Pancreas (tissue), 10 donors: ENCODE results near the gene MID1. TPM values are rescaled to one million over a fixed set of nuclear protein-coding genes. Genes with fewer than 3 reads are reported as not detected.

Source experiments
- ATAC-seq, 4 donors: fragments of 200-7000 bp; cut with Tn5 transposase; one replicate each; pipeline versions ENCODE4 v1.8.0 to v1.9.1; 2020; ENCODE audit warnings: mild to moderate bottlenecking in 4 of 4, moderate library complexity in 4 of 4
- DNase-seq, 6 donors: peaks; one replicate each; pipeline ENCODE4 v3.0.0-alpha.2; 2020
- FAIRE-seq: peaks from 2 replicates; lab custom pipeline; 2012; peaks lifted over from hg19 to GRCh38; lab: Jason Lieb, UNC
- H3K27ac ChIP-seq, 4 donors: fragments of 200-600 bp; sonication (generic); 1 replicate in 3 of 4; 2 replicates in 1 of 4; pipeline versions ENCODE4 v1.5.0 to v1.8.0; 2020
- H3K27me3 ChIP-seq, 4 donors: fragments of 200-600 bp; one replicate each; pipeline ENCODE4 v1.8.0; 2021
- H3K36me3 ChIP-seq, 3 donors: fragments of 200-600 bp; sonication (generic) in 1 of 3; one replicate each; pipeline versions ENCODE4 v1.5.0 to v1.8.0; 2020 to 2021
- H3K4me1 ChIP-seq, 3 donors: fragments of 200-600 bp; one replicate each; pipeline ENCODE4 v1.8.0; 2021
- H3K4me3 ChIP-seq, 4 donors: fragments of 200-600 bp; sonication (generic) in 2 of 4; one replicate each; pipeline versions ENCODE4 v1.5.0 to v1.8.0; 2020 to 2021
- H3K9me3 ChIP-seq, 4 donors: fragments of 200-600 bp; one replicate each; pipeline ENCODE4 v1.8.0; 2021
- WGBS, 2 donors: extraction: QIAGEN DNeasy Blood & Tissue Kit; methylation state at CpG; one replicate each; pipeline ENCODE4 v1.1.7; 2013; 5-methylcytosine and 5-hydroxymethylcytosine counted together
- intact Hi-C, 3 donors: fragments of 100-400 bp; cut with DNase I; formaldehyde crosslinking; loops; one replicate each; pipeline versions ENCODE4 v1.11.1 to v1.14.2; 2022
- polyA plus RNA-seq, 2 donors: library from polyadenylated mRNA; stranded (reverse); fragments of 200-250 nt; gene quantifications; one replicate each; pipeline ENCODE4 v1.2.3, GENCODE V29; 2013
- total RNA-seq, 6 donors: library from RNA; stranded (reverse); fragmentation: NEBNext Ultra II Directional in 4 of 6; extraction: Animal tissue kit (Norgen Biotek cat#: 25700) in 4 of 6; gene quantifications; one replicate each; pipeline versions ENCODE4 v1.2.1 to v1.2.4, GENCODE V29; 2021 to 2023
- TF ChIP-seq, protein P1 (sequence below), 4 donors: fragments of 200-600 bp; sonication (generic) in 3 of 4; IDR thresholded peaks; one replicate each; pipeline versions ENCODE4 v1.5.0 to v1.8.0; 2021; ENCODE audit warnings: antibody characterized with exemption in 4 of 4
- donor health status: healthy with polysubstance abuse.
- donor health status: DM: no; HTN: no; CAD: no; lungs with moderate emphysema.
- donor health status: DM: no; HTN: no; CAD: no.
- donor health status: control.
- donor health status: control.
- donor health status: Bipolar disorder and iron deficiency.
- donor health status: DM: yes; HTN: yes; CAD: no.
- donor health status: DM: no; HTN: no; CAD: no.
- donor health status: DM: no; HTN: no; CAD: no.
- donor health status: DM: yes; HTN: yes; CAD: no.

The MID1 gene
- total and polyA plus RNA-seq, 8 donors: 3.3 to 19.2 (median 5.1) TPM

DNA sequence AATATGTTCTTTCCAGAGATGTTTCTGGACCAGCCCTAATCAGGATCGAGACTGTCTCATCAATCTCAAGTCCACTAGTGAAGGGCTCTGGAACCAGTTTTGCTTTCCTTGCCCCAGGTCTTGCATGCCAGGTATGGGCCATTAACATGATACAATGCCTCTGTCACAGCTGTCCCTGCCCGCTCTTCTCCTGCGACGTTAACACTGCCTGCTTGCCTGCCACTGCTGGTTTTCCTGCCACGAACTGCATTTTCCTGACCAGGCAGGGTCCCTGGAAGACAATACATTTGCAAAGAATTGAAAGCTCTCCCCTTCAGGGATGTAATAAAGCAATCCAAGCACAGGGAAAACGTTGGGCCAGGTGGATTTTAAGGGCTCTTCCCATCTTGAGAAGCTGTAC, 200.3 kb downstream of the MID1 start:
- Histone ChIP-seq H3K36me3 (no peaks in the 10 kb centered on the region), H3K27ac (no peak overlapping the region), H3K4me3 (no peak overlapping the region), H3K9me3 (no peaks in the 10 kb centered on the region), H3K4me1 (no peaks in the 10 kb centered on the region), H3K27me3 (peaks cover 0 to 4% (median 0%) of the 10 kb centered on the region in 4 donors)
- FAIRE-seq (no peak), DNase-seq (no peak), ATAC-seq (no peak)
- TF ChIP-seq, protein P1, sequence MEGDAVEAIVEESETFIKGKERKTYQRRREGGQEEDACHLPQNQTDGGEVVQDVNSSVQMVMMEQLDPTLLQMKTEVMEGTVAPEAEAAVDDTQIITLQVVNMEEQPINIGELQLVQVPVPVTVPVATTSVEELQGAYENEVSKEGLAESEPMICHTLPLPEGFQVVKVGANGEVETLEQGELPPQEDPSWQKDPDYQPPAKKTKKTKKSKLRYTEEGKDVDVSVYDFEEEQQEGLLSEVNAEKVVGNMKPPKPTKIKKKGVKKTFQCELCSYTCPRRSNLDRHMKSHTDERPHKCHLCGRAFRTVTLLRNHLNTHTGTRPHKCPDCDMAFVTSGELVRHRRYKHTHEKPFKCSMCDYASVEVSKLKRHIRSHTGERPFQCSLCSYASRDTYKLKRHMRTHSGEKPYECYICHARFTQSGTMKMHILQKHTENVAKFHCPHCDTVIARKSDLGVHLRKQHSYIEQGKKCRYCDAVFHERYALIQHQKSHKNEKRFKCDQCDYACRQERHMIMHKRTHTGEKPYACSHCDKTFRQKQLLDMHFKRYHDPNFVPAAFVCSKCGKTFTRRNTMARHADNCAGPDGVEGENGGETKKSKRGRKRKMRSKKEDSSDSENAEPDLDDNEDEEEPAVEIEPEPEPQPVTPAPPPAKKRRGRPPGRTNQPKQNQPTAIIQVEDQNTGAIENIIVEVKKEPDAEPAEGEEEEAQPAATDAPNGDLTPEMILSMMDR (IDR thresholded peaks at IDR 0.05): no peak
- intact Hi-C loops: no loop called here
- 48 to 66% methylated on average over 6 of the region's 6 CpGs for WGBS, 2 donors

DNA sequence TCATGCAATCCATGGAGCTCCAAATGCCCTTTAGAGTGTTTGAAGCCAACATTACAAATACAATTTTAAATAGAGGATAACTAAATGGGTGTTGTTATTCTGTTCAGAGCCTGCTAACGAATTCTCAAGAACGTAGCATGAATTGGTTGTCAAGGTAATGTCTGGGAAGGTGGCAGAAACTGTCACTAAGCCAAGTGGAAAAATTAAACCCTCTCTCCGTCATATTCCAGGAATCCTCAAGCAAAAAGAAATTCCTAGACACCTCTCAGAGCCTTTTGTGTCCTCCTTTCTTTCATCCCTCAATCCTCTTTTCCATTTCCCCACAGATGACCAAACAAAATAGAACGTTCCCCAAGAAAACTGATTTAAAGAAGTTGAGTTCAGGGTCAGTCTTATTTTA, 204.0 kb downstream of the MID1 start:
- no peak for FAIRE-seq
- Histone ChIP-seq H3K27me3 (peaks cover 0 to 4% (median 0%) of the 10 kb centered on the region in 4 donors), H3K4me1 (no peaks in the 10 kb centered on the region), H3K27ac (no peak overlapping the region), H3K9me3 (no peaks in the 10 kb centered on the region), H3K4me3 (no peak overlapping the region), H3K36me3 (no peaks in the 10 kb centered on the region)
- no peak for ATAC-seq
- TF ChIP-seq, protein P1 (IDR thresholded peaks at IDR 0.05): no peak
- DNase-seq: no peak
- intact Hi-C loops: no loop called here
- WGBS, 2 donors: 65 to 70% methylated on average over 4 of the region's 4 CpGs

DNA sequence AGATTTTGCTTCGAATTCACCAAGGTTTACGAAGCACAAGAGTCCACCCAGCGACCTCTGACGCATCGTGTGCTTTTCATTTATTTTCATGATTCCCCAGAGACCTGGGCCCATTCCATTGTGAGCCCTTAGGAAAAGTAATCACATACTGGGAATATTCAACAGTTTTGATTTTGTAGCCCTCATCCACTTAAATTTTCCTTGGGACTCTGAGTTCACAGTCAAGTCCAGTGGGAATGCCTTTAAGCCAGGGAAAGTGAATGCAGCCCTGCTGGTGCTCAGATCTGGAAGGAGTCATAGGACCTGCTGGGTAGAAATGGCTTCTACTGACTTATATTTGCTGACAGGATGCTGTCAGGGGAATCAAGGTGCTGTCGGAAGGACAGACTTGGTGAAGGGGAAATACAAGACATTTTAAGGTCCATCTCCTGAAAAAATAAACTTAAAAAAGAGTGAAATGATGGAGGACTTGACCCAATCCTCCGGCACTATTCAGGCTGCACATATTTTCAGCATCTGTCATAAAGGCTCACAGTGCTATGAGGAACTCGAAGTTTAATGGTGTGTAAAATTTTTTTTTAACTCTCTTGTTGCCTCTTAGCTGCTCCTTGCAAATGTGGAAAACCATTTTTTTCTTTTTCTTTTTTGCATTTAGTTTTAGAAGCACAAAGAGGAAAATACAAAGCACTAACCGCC, 204.9 kb downstream of the MID1 start:
- Histone ChIP-seq H3K9me3 (no peaks in the 10 kb centered on the region), H3K27me3 (peaks cover 0 to 4% (median 0%) of the 10 kb centered on the region in 4 donors), H3K4me3 (no peak overlapping the region), H3K27ac (no peak overlapping the region), H3K36me3 (no peaks in the 10 kb centered on the region), H3K4me1 (no peaks in the 10 kb centered on the region)
- 70% methylated on average over 9 of the region's 9 CpGs for WGBS, 2 donors
- intact Hi-C loops: no loop called here
- FAIRE-seq: no peak
- DNase-seq: no peak
- ATAC-seq: no peak
- TF ChIP-seq, protein P1 (IDR thresholded peaks at IDR 0.05): no peak

DNA sequence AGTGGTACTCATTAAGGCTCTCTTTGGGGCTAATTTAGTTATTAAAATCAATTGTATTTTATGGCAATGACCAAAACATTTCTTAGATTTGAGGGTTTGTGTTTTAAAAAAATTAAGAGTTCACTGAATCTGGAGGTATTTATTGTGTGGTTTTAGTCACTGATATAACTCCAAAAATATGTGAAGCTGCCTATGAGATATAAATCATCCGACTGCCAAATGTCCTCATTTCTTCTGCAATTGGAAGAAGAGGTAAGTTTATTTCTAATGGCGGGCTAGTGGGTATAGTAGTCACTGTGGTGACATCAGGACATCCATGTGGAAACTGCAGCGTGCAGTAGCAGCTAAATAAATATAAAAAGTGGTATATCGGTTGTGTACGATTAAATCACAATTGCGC, 205.5 kb downstream of the MID1 start:
- Histone ChIP-seq H3K4me3 (no peak overlapping the region), H3K27me3 (peaks cover 0 to 4% (median 0%) of the 10 kb centered on the region in 4 donors), H3K27ac (no peak overlapping the region), H3K9me3 (no peaks in the 10 kb centered on the region), H3K36me3 (no peaks in the 10 kb centered on the region), H3K4me1 (no peaks in the 10 kb centered on the region)
- 76 to 77% methylated on average over 6 of the region's 6 CpGs for WGBS, 2 donors
- TF ChIP-seq, protein P1 (IDR thresholded peaks at IDR 0.05): no peak
- intact Hi-C loops: no loop called here
- ATAC-seq: no peak
- FAIRE-seq: no peak
- DNase-seq: no peak

DNA sequence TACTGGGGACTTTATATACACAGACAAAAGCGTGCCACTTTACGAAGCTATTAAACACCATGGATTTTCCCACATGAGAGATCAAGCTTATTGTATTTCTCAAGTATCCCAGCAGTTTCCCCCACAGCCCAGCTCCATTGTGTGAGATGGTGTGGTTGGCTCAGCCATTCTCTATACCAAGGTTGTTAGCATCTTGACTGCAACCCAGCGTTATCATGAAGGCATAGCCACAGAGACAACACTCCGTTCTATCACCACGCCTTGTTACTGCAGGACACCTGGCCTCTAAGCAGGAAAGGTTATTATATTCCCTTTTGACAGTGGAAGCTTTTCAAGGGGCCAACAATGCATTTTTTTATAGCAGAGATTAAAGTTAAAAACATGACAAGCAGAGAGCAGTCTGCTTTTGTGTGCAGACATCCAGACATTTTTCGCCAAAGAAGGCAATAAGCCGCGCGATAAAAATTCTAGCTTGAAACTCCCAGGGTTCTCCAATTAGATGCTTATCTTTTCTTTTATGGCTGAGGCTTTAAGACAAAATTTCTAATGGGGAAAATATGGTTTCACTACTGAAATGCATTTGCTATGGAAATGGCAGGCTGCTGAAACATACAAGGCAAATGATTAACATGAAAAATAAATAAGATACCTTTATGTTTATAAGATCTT, 206.1 kb downstream of the MID1 start:
- TF ChIP-seq, protein P1 (IDR thresholded peaks at IDR 0.05): no peak
- no peaks in the 10 kb centered on the region for H3K9me3 ChIP-seq
- WGBS, 2 donors: 85 to 89% methylated on average over 9 of the region's 9 CpGs
- FAIRE-seq (no peak), DNase-seq (no peak), ATAC-seq (no peak)
- H3K27ac ChIP-seq: no peak overlapping the region
- H3K4me3 ChIP-seq: no peak overlapping the region
- H3K27me3 ChIP-seq: peaks cover 0 to 4% (median 0%) of the 10 kb centered on the region in 4 donors
- no peaks in the 10 kb centered on the region for H3K4me1 ChIP-seq
- intact Hi-C loops: no loop called here
- H3K36me3 ChIP-seq: no peaks in the 10 kb centered on the region
